HEK293 (cell line): ENCODE measurements around the gene SYNGR4.
"Not testable (repeated sequence)": the region's sequence is repeated elsewhere in the genome, so short reads cannot be mapped to it uniquely, and the experiment has no call there.

Experiments
- CTCF ChIA-PET: fragments of 350-600 bp; formaldehyde crosslinking; extraction: SDS; loops from one replicate; lab custom pipeline; 2021; ENCODE audit warnings: antibody characterized with exemption; lab: Yijun Ruan, JAX
- POLR2A ChIA-PET: fragments of 300-600 bp; formaldehyde crosslinking; extraction: SDS; loops from one replicate; lab custom pipeline; 2020; ENCODE audit warnings: antibody characterized with exemption, inconsistent platforms; lab: Yijun Ruan, JAX
- H3K27ac ChIP-seq: fragments of 200-500 bp; sonication (Bioruptor generic); 2 replicates; pipeline ENCODE4 v1.5.1; 2014; ENCODE audit warnings: low read depth, low read length, control low read depth, inconsistent platforms; ENCODE audit errors: extremely low read depth
- H3K36me3 ChIP-seq, 2 experiments: fragments of 200-500 bp in 1 of 2; sonication (Bioruptor generic) in 1 of 2; 1 replicate in 1 of 2; 2 replicates in 1 of 2; pipeline ENCODE4 v1.5.1; 2014 to 2017; ENCODE audit warnings: inconsistent platforms in 2 of 2, low read length in 2 of 2; ENCODE audit not compliant: control insufficient read depth in 2 of 2, insufficient read depth in 1 of 2
- H3K4me1 ChIP-seq: fragments of 200-500 bp; sonication (Bioruptor generic); 2 replicates; pipeline ENCODE4 v1.5.1; 2014; ENCODE audit warnings: mild to moderate bottlenecking, low read length, inconsistent platforms; ENCODE audit not compliant: control insufficient read depth, insufficient read depth
- H3K4me3 ChIP-seq: 2 replicates; pipeline ENCODE4 v1.5.1; 2011; ENCODE audit warnings: low read depth, mild to moderate bottlenecking, control low read depth, low read length, moderate library complexity
- H3K9me3 ChIP-seq: fragments of 200-500 bp; sonication (Bioruptor generic); 2 replicates; pipeline ENCODE4 v1.5.1; 2014; ENCODE audit warnings: low read depth, low read length, inconsistent platforms; ENCODE audit not compliant: control insufficient read depth, insufficient read depth
- GLI4 ChIP-seq: fragments of 450-650 bp; formaldehyde crosslinking; IDR thresholded peaks from 2 replicates; pipeline ENCODE4 v1.5.1; 2016; ENCODE audit warnings: missing biosample characterization, missing genetic modification characterization
- KLF7 ChIP-seq: fragments of 450-650 bp; formaldehyde crosslinking; IDR thresholded peaks from 2 replicates; pipeline ENCODE4 v1.5.1; 2016; ENCODE audit warnings: missing biosample characterization, missing genetic modification characterization, borderline replicate concordance
- KLF8 ChIP-seq: fragments of 450-650 bp; formaldehyde crosslinking; IDR thresholded peaks from 2 replicates; pipeline ENCODE4 v1.5.1; 2016; ENCODE audit warnings: missing biosample characterization, missing genetic modification characterization
- SETDB1 ChIP-seq: IDR thresholded peaks from one replicate; pipeline ENCODE4 v1.6.1; 2017; ENCODE audit warnings: mild to moderate bottlenecking, low read length, moderate library complexity, mixed read lengths; ENCODE audit not compliant: insufficient read length
- ZBTB21 ChIP-seq: fragments of 450-650 bp; formaldehyde crosslinking; IDR thresholded peaks from 2 replicates; pipeline ENCODE4 v1.5.1; 2017; ENCODE audit warnings: missing biosample characterization, missing genetic modification characterization
- ZFP37 ChIP-seq: fragments of 450-650 bp; formaldehyde crosslinking; IDR thresholded peaks from 2 replicates; pipeline ENCODE4 v1.5.1; 2016; ENCODE audit warnings: missing biosample characterization, missing genetic modification characterization
- ZIC2 ChIP-seq: fragments of 450-650 bp; formaldehyde crosslinking; IDR thresholded peaks from 2 replicates; pipeline ENCODE4 v1.5.1; 2016; ENCODE audit warnings: missing biosample characterization, missing genetic modification characterization
- ZNF132 ChIP-seq: fragments of 450-650 bp; formaldehyde crosslinking; IDR thresholded peaks from 2 replicates; pipeline ENCODE4 v1.5.1; 2017; ENCODE audit warnings: missing biosample characterization, missing genetic modification characterization, borderline replicate concordance
- ZNF133 ChIP-seq: fragments of 450-650 bp; formaldehyde crosslinking; IDR thresholded peaks from 2 replicates; pipeline ENCODE4 v1.5.1; 2016; ENCODE audit warnings: missing biosample characterization, missing genetic modification characterization
- ZNF211 ChIP-seq: fragments of 450-650 bp; formaldehyde crosslinking; IDR thresholded peaks from 2 replicates; pipeline ENCODE4 v1.5.1; 2016; ENCODE audit warnings: low read depth, missing biosample characterization, missing genetic modification characterization
- ZNF324 ChIP-seq: fragments of 450-650 bp; formaldehyde crosslinking; IDR thresholded peaks from 2 replicates; pipeline ENCODE4 v1.5.1; 2016; ENCODE audit warnings: missing biosample characterization, missing genetic modification characterization
- ZNF37A ChIP-seq: fragments of 450-650 bp; IDR thresholded peaks from 2 replicates; pipeline ENCODE4 v1.5.1; 2018; ENCODE audit warnings: missing biosample characterization, missing genetic modification characterization
- ZNF426 ChIP-seq: fragments of 450-650 bp; formaldehyde crosslinking; IDR thresholded peaks from 2 replicates; pipeline ENCODE4 v1.5.1; 2017; ENCODE audit warnings: missing biosample characterization, missing genetic modification characterization, mild to moderate bottlenecking, inconsistent platforms, moderate library complexity
- ZNF558 ChIP-seq: fragments of 450-650 bp; formaldehyde crosslinking; IDR thresholded peaks from 2 replicates; pipeline ENCODE4 v1.5.1; 2016; ENCODE audit warnings: missing biosample characterization, missing genetic modification characterization
- TF ChIP-seq, protein P1 (sequence below): fragments of 450-650 bp; formaldehyde crosslinking; IDR thresholded peaks from 2 replicates; pipeline ENCODE4 v1.5.1; 2016; ENCODE audit warnings: missing biosample characterization, missing genetic modification characterization, borderline replicate concordance
- TF ChIP-seq, protein P2 (sequence below): fragments of 450-650 bp; formaldehyde crosslinking; IDR thresholded peaks from 2 replicates; pipeline ENCODE4 v1.5.1; 2017; ENCODE audit warnings: missing biosample characterization, missing genetic modification characterization
- TF ChIP-seq, protein P3 (sequence below): fragments of 450-650 bp; formaldehyde crosslinking; IDR thresholded peaks from 2 replicates; pipeline ENCODE4 v1.5.1; 2017; ENCODE audit warnings: missing biosample characterization, missing genetic modification characterization
- TF ChIP-seq, protein P4 (sequence below): fragments of 450-650 bp; formaldehyde crosslinking; IDR thresholded peaks from 2 replicates; pipeline ENCODE4 v1.5.1; 2016; ENCODE audit warnings: missing biosample characterization, missing genetic modification characterization, borderline replicate concordance

The SYNGR4 gene

DNA sequence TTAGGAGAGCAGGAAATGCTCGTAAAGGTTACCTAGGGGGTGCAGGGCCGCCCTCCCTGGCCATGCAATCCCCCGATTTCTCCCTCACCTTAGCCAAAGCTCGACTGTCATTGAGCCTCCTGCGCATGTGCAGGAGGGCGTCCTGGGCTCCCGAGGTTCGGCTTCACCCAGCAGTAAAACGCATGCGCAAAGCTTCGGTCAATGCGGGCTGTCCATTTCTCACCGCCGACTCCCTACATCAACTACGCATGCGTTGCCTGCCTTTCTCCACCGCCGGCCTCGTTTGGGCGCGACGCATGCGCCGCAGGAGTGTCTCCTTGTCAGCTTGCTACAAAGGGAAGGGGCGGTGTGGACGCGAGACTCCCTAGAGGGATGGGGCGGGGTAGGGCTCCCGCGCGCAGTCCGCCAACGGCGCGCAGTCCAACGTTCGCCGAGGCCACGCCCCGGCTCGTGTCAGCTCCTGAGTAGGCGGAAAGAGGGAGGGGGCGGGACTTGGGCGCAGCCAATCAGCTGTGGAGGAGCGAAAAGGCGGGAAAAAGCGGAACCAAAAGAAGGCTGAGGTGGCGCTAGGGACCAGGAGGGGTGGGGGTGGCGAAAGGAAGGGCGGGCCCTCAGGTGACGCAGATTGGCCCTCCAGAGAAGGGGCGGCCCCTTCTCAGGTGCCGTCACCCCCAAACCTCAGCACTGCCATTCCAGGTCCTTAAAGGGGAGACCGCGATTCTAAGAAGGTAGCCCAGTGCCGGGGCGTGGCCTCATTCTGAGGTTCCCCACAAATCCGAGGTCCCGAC, at the start of gene SYNGR4, which contains the start of gene TMEM143 (continued):
- TF ChIP-seq, protein P1, sequence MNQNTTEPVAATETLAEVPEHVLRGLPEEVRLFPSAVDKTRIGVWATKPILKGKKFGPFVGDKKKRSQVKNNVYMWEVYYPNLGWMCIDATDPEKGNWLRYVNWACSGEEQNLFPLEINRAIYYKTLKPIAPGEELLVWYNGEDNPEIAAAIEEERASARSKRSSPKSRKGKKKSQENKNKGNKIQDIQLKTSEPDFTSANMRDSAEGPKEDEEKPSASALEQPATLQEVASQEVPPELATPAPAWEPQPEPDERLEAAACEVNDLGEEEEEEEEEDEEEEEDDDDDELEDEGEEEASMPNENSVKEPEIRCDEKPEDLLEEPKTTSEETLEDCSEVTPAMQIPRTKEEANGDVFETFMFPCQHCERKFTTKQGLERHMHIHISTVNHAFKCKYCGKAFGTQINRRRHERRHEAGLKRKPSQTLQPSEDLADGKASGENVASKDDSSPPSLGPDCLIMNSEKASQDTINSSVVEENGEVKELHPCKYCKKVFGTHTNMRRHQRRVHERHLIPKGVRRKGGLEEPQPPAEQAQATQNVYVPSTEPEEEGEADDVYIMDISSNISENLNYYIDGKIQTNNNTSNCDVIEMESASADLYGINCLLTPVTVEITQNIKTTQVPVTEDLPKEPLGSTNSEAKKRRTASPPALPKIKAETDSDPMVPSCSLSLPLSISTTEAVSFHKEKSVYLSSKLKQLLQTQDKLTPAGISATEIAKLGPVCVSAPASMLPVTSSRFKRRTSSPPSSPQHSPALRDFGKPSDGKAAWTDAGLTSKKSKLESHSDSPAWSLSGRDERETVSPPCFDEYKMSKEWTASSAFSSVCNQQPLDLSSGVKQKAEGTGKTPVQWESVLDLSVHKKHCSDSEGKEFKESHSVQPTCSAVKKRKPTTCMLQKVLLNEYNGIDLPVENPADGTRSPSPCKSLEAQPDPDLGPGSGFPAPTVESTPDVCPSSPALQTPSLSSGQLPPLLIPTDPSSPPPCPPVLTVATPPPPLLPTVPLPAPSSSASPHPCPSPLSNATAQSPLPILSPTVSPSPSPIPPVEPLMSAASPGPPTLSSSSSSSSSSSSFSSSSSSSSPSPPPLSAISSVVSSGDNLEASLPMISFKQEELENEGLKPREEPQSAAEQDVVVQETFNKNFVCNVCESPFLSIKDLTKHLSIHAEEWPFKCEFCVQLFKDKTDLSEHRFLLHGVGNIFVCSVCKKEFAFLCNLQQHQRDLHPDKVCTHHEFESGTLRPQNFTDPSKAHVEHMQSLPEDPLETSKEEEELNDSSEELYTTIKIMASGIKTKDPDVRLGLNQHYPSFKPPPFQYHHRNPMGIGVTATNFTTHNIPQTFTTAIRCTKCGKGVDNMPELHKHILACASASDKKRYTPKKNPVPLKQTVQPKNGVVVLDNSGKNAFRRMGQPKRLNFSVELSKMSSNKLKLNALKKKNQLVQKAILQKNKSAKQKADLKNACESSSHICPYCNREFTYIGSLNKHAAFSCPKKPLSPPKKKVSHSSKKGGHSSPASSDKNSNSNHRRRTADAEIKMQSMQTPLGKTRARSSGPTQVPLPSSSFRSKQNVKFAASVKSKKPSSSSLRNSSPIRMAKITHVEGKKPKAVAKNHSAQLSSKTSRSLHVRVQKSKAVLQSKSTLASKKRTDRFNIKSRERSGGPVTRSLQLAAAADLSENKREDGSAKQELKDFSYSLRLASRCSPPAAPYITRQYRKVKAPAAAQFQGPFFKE = no peak
- no peak for TF ChIP-seq ZNF133 (tag by site-specific recombination)
- peak; percentile 94 for TF ChIP-seq KLF8 (tag by site-specific recombination)
- TF ChIP-seq ZNF132 = no peak
- peak; percentile 50; the same call in 1 of the 2 replicates for TF ChIP-seq ZNF324 (tag by site-specific recombination)
- no peak for TF ChIP-seq ZNF558 (tag by site-specific recombination)
- 0 out of 2 replicates have a peak, but pooled peaks have one; percentile 17 for TF ChIP-seq GLI4
- TF ChIP-seq ZNF426 (tag by site-specific recombination) = no peak
- peak; percentile 29; the same call in 1 of the 2 replicates for TF ChIP-seq KLF7
- TF ChIP-seq SETDB1 = no peak
- peak; percentile 75 for TF ChIP-seq ZIC2
- TF ChIP-seq, protein P2, sequence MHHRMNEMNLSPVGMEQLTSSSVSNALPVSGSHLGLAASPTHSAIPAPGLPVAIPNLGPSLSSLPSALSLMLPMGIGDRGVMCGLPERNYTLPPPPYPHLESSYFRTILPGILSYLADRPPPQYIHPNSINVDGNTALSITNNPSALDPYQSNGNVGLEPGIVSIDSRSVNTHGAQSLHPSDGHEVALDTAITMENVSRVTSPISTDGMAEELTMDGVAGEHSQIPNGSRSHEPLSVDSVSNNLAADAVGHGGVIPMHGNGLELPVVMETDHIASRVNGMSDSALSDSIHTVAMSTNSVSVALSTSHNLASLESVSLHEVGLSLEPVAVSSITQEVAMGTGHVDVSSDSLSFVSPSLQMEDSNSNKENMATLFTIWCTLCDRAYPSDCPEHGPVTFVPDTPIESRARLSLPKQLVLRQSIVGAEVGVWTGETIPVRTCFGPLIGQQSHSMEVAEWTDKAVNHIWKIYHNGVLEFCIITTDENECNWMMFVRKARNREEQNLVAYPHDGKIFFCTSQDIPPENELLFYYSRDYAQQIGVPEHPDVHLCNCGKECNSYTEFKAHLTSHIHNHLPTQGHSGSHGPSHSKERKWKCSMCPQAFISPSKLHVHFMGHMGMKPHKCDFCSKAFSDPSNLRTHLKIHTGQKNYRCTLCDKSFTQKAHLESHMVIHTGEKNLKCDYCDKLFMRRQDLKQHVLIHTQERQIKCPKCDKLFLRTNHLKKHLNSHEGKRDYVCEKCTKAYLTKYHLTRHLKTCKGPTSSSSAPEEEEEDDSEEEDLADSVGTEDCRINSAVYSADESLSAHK (tag by site-specific recombination) = 0 out of 2 replicates have a peak, but pooled peaks have one; percentile 19

DNA sequence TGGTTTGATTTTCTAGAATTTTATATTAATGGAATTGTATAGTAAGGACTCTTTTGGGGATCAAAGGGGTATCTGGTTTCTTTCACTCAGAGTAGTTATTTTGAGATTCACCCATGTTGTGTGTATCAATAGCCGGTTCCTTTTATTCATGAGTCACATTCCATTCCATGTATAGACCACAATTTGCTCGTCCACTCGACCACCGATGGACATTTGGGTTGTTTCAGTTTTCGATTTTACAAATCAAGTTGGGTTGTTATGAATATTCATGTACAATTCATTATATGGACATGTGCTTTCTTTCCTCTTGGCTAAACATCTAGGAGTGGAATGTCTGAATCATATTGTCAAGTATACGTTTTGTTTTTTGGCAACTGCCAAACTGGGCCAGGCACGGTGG, 48.5 kb upstream of the SYNGR4 start:
- no peaks in the 10 kb centered on the region for H3K9me3 ChIP-seq
- no peak overlapping the region for H3K27ac ChIP-seq
- H3K4me3 ChIP-seq = no peak overlapping the region
- TF ChIP-seq ZNF211 (tag by site-specific recombination) (no peak), ZBTB21 (tag by site-specific recombination) (no peak), ZFP37 (tag by site-specific recombination) (no peak), ZNF37A (no peak)
- TF ChIP-seq, protein P3, sequence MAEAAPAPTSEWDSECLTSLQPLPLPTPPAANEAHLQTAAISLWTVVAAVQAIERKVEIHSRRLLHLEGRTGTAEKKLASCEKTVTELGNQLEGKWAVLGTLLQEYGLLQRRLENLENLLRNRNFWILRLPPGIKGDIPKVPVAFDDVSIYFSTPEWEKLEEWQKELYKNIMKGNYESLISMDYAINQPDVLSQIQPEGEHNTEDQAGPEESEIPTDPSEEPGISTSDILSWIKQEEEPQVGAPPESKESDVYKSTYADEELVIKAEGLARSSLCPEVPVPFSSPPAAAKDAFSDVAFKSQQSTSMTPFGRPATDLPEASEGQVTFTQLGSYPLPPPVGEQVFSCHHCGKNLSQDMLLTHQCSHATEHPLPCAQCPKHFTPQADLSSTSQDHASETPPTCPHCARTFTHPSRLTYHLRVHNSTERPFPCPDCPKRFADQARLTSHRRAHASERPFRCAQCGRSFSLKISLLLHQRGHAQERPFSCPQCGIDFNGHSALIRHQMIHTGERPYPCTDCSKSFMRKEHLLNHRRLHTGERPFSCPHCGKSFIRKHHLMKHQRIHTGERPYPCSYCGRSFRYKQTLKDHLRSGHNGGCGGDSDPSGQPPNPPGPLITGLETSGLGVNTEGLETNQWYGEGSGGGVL = no peak
- TF ChIP-seq, protein P4, sequence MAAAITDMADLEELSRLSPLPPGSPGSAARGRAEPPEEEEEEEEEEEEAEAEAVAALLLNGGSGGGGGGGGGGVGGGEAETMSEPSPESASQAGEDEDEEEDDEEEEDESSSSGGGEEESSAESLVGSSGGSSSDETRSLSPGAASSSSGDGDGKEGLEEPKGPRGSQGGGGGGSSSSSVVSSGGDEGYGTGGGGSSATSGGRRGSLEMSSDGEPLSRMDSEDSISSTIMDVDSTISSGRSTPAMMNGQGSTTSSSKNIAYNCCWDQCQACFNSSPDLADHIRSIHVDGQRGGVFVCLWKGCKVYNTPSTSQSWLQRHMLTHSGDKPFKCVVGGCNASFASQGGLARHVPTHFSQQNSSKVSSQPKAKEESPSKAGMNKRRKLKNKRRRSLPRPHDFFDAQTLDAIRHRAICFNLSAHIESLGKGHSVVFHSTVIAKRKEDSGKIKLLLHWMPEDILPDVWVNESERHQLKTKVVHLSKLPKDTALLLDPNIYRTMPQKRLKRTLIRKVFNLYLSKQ (tag by site-specific recombination) = no peak
- POLR2A ChIA-PET = interaction anchor here (0.7 kb wide), 1 partner anchor 947 kb away, joined by 4 read pairs; no protein-coding TSS in a partner anchor
- CTCF ChIA-PET = interaction anchor here (1.0 to 7.6 kb wide), 3 partner anchors 14 to 268 kb away, joined by 5 to 104 read pairs (median 6); no protein-coding TSS in a partner anchor
- peaks cover 3% of the 10 kb centered on the region; the same call in 1 of the 2 replicates for H3K4me1 ChIP-seq
- H3K36me3 ChIP-seq = no peaks in the 10 kb centered on the region

DNA sequence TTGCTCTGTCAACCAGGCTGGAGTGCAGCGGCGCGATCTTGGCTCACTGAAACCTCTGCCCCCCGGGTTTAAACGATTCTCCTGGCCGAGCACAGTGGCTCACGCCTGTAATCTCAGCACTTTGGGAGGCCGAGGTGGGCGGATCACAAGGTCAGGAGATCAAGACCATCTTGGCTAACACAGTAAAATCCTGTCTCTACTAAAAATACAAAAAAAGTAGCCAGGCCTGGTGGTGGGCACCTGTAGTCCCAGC, 46.5 kb upstream of the SYNGR4 start:
- POLR2A ChIA-PET = interaction anchor here (0.6 to 4.1 kb wide), 2 partner anchors 16 to 57 kb away, joined by 4 to 19 read pairs; no protein-coding TSS in a partner anchor
- H3K27ac ChIP-seq, H3K36me3 ChIP-seq, H3K9me3 ChIP-seq, H3K4me1 ChIP-seq, H3K4me3 ChIP-seq: not testable (repeated sequence)
- CTCF ChIA-PET = interaction anchor here (0.9 to 7.6 kb wide), 7 partner anchors 12 to 271 kb away, joined by 4 to 104 read pairs (median 8); partner anchors contain the start of gene KDELR1
